Spinal cord (tissue), 10 donors: ENCODE results near the gene HERC3. TPM values are rescaled to one million over a fixed set of nuclear protein-coding genes. Genes with fewer than 3 reads are reported as not detected.

Experiments used
- DNase-seq, 6 donors: peaks; one replicate each; pipeline versions ENCODE4 v3.0.0 to v3.0.0-alpha.2; 2013 to 2015; ENCODE audit warnings: low spot score in 6 of 6, low read depth in 4 of 6
- H3K27ac ChIP-seq: one replicate; pipeline ENCODE4 v1.5.1; 2013; ENCODE audit warnings: low read depth, low read length, control low read depth
- H3K27me3 ChIP-seq: one replicate; pipeline ENCODE4 v1.6.1; 2013; ENCODE audit warnings: low read length; ENCODE audit not compliant: control insufficient read depth, insufficient read depth
- H3K36me3 ChIP-seq: one replicate; pipeline ENCODE4 v1.6.1; 2013; ENCODE audit warnings: low read length; ENCODE audit not compliant: control insufficient read depth, insufficient read depth
- H3K4me1 ChIP-seq: one replicate; pipeline ENCODE4 v1.6.1; 2013; ENCODE audit warnings: low read length; ENCODE audit not compliant: control insufficient read depth, insufficient read depth
- H3K4me3 ChIP-seq: one replicate; pipeline ENCODE4 v1.5.1; 2013; ENCODE audit warnings: low read depth, low read length, control low read depth
- H3K9me3 ChIP-seq: one replicate; pipeline ENCODE4 v1.6.1; 2013; ENCODE audit warnings: low read length; ENCODE audit not compliant: control insufficient read depth, insufficient read depth
- WGBS: methylation state at CpG from one replicate; pipeline ENCODE4 v1.1.5; 2013; ENCODE audit warnings: missing lambda C conversion rate; ENCODE audit not compliant: insufficient coverage; 5-methylcytosine and 5-hydroxymethylcytosine counted together
- polyA plus RNA-seq, 2 donors: library from polyadenylated mRNA; unstranded; fragments of 120-200 nt; gene quantifications; one replicate each; pipeline ENCODE4 v1.2.1, GENCODE V29; 2013; ENCODE audit not compliant: insufficient read length in 2 of 2
- total RNA-seq, 2 donors: library from RNA; depleted of rRNA in 1 of 2; stranded (reverse); fragments of 120-200 nt in 1 of 2; fragments of >200 nt in 1 of 2; gene quantifications; one replicate each; pipeline versions ENCODE4 v1.2.3 to v1.2.4, GENCODE V29; 2013 to 2014
- donor health status: healthy.

HERC3 gene
- total and polyA plus RNA-seq, 4 donors = 20.1 to 45.8 (median 24.8) TPM

DNA sequence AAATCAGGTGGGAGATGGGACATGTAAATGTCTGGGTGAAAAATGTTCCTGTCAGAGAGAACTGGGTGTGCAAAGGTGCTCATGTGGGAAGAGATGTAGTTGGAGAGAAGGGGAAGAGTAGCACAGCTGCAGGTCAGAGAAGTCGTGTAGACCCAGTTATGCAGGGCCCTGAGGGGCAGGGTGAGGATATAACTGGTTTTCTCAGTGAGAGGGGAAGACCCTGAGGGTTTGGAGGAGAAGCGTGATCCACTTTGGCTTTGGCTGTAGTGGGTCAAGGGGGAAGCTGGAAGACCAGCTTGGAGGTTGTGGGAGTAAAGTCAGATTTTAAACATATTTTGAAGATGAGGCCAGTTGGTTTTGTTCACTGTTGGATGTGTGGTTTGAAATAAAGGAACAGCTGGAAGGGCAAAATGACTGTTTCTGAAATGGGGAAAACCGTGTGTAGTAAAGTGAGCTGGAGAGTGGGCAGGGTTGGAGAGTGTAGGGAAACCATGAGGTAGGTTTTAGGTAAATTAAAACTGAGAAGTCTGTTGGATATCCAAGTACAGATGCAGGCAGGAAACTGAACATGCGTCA, 61.2 kb downstream of the HERC3 start:
- 85% methylated on average over 4 of the region's 4 CpGs for WGBS
- H3K4me1 ChIP-seq = peaks cover 6% of the 10 kb centered on the region

DNA sequence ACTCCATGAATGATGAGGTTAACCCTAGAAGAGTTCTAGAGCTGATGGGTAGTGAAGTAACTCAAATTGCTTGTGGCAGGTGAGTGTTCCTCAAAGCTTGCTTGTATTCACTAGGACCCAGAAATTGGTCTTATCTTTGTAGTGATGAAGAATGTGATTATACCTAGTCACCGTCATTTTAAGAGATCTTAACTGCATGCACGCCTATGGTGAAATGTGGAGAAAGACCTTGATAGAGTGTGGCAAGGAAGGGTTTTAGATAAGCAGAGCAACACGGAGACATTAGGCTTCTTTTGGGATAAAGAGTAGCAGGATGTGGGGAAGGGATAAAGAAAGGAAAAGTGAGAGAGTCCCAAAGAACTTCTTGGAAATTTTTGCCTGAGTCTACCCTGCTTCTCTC, 62.9 kb downstream of the HERC3 start:
- DNase-seq = no peak
- H3K36me3 ChIP-seq = no peaks in the 10 kb centered on the region
- H3K27ac ChIP-seq = no peak overlapping the region
- no peaks in the 10 kb centered on the region for H3K27me3 ChIP-seq
- H3K4me1 ChIP-seq = peaks cover 3% of the 10 kb centered on the region
- WGBS = 82% methylated on average over 3 of the region's 3 CpGs
- no peaks in the 10 kb centered on the region for H3K9me3 ChIP-seq
- H3K4me3 ChIP-seq = no peak overlapping the region

More for the DNA sequence above, 61.2 kb downstream of the HERC3 start:
- no peaks in the 10 kb centered on the region for H3K9me3 ChIP-seq
- no peaks in the 10 kb centered on the region for H3K36me3 ChIP-seq
- H3K4me3 ChIP-seq = no peak overlapping the region
- H3K27me3 ChIP-seq = no peaks in the 10 kb centered on the region
- no peak overlapping the region for H3K27ac ChIP-seq
- DNase-seq = no peak

DNA sequence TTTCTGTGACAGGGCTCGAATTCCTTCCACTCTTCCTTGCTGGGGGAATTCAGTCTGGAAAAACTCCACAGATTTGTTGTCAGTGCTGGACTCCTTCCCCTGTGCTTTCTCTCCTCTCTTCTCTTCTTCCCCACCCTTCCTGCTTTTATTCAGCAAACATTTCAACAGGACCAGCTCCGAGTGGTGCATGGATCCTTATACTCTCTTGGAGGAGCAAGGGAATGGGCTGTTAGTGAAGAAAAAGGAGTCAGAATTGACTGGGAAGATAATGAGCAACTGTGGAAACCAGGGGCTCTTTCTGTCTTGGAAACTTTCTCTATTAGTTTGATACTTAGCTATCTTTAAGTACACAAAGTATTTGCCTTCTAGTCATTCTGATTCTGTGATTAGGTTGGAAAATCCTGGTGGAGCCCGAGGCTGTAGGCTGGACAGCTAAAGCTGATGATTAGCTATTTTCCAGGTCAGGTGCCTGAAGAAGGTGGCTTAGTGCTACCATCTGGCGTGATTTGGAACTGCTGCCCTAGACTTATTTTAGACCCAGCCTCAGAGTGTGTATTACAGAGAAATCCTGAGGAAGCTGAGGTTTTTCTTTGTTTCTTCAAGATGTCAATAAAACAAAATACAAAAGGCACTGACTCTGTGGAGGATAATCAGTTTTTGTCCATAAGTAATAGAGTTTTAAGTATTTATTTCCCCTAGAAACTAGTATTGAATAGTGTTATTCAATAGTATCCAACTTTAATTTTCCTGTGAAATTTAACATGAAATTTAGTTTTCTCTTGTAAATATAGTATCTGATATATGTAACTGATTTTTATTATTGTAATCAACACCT, 67.0 kb downstream of the HERC3 start:
- peak; percentile 13 to 69 (median 25) for DNase-seq
- Histone ChIP-seq H3K36me3 (no peaks in the 10 kb centered on the region), H3K4me3 (no peak overlapping the region), H3K4me1 (peaks cover 3% of the 10 kb centered on the region), H3K27ac (no peak overlapping the region), H3K27me3 (no peaks in the 10 kb centered on the region), H3K9me3 (no peaks in the 10 kb centered on the region)
- WGBS = 21% methylated on average over 2 of the region's 4 CpGs

DNA sequence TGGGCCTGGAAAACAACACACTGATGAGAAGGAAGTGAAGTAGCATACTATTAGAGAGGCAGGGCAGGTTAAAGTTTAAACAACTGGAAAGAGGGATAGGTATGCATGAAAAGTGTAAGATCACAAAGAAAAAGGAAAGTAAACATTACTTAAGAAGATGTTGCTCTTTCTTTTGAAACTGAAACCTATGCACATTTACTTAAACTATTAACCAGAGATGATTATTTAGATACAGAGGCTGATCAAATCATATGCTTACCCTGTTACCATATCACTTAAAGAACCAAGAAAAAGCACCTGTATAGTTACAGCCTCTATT, 67.6 kb downstream of the HERC3 start:
- H3K36me3 ChIP-seq = no peaks in the 10 kb centered on the region
- H3K4me3 ChIP-seq = no peak overlapping the region
- H3K4me1 ChIP-seq = peaks cover 3% of the 10 kb centered on the region
- no peaks in the 10 kb centered on the region for H3K27me3 ChIP-seq
- no peak for DNase-seq
- H3K27ac ChIP-seq = no peak overlapping the region
- no peaks in the 10 kb centered on the region for H3K9me3 ChIP-seq

DNA sequence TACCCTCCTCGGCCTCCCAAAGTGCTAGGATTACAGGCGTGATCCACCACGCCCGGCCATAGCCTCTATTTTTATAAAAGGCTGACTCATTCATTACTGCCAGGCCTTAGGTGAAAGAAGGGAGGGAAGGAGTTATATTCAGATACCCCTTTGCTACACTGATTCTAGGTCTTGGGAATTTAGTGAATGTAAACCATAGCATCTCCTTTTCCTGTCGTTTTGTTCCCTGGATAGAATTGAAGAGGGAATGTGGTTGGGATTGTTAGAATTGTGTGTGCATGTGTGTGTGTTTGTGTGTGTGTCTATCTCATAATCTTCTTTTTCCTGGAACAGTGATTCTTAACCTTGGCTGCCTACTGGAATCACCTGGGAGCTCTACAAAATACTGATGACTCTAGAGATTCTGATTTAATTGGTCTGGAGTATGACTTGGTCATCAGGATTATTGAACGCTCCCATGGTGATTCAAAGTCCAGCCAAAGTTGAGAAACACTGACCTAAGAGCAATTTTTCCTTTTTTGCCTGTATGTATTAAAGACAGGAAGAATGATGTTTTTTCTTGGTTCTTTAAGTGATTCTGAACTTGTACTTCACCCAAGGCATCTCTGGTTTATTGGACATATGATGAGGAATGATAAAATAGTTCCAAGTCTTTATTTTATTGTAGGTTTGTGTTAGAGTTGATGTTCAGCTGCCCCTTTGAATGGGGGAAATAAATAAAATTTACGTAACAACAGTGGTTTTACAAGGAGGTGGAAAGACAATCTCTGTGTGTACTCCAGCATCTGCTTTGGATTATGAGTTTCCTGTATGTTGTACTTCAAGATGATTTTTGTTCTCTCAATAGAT, 68.4 kb downstream of the HERC3 start:
- Histone ChIP-seq H3K9me3 (no peaks in the 10 kb centered on the region), H3K27ac (no peak overlapping the region), H3K36me3 (no peaks in the 10 kb centered on the region), H3K27me3 (no peaks in the 10 kb centered on the region), H3K4me1 (peaks cover 3% of the 10 kb centered on the region), H3K4me3 (no peak overlapping the region)
- WGBS = 100% methylated on average over 1 of the region's 7 CpGs
- DNase-seq = no peak

DNA sequence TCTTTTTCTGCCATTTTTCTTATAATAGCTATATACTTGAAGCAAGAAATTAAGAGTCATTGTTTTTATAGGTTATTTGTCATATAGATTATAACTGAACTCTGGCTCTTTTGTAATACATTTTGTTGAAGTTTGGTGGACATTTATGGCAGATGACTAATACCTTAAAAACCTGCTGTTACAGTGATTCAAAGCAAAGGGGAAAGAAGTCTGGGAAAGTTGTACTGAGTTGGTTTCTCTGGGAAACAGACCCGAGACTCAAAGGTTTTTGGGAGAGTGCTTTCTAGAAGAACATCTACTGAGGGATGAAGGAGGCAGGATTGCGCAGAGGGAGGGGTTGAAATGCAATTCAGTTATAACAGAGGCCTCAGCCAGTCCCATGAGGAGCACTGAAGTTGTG, 69.5 kb downstream of the HERC3 start:
- DNase-seq = no peak
- Histone ChIP-seq H3K4me3 (no peak overlapping the region), H3K9me3 (no peaks in the 10 kb centered on the region), H3K36me3 (no peaks in the 10 kb centered on the region), H3K4me1 (peaks cover 3% of the 10 kb centered on the region), H3K27ac (no peak overlapping the region), H3K27me3 (no peaks in the 10 kb centered on the region)
- WGBS = 100% methylated on average over 2 of the region's 2 CpGs

DNA sequence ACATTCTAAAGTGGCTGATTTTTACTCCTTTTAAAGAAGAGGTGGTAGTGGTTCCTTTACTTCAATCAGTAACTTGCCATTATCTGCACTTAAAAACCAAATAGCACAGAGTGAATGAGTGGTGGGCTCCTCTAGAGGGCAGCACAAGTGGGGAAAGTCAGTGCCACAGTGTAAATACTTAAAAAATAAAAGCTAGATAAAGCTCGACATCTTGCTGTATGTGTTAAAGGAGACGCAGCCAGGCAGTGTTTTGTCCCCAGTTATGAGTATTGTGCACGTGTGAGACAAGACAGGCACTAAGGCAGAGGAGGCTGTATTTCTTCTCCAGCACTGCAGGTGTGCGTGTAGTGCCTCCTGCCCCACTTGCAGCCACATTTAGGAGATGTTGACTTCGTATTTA, 80.7 kb downstream of the HERC3 start:
- no peak overlapping the region for H3K27ac ChIP-seq
- no peaks in the 10 kb centered on the region for H3K9me3 ChIP-seq
- H3K27me3 ChIP-seq = no peaks in the 10 kb centered on the region
- 51% methylated on average over 4 of the region's 5 CpGs for WGBS
- no peak overlapping the region for H3K4me3 ChIP-seq
- peaks cover 11% of the 10 kb centered on the region for H3K36me3 ChIP-seq
- peak in 3 of 6 donors; percentile 13 to 75 (median 67) for DNase-seq
- no peaks in the 10 kb centered on the region for H3K4me1 ChIP-seq

DNA sequence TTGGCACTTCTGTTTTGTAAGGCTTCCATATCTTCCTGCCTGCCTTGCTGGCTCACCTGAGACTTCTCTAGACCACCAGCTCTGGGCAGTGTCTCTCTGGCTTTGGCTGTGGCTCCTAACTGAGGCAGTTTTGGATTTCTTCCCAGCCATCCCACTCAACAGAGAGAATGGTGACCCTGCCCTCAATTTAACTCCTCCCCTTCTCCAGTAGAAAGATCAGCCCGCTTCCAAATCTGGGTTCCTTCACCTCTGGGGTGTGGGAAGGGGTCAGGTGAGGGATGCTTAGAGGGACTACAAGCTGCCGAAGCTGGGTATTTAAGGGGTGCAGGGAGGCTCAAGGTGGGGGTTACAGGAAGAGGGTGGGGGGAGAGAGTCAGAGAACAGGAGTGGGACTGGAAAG, 81.6 kb downstream of the HERC3 start:
- Histone ChIP-seq H3K4me1 (no peaks in the 10 kb centered on the region), H3K36me3 (peaks cover 11% of the 10 kb centered on the region), H3K9me3 (no peaks in the 10 kb centered on the region), H3K27ac (no peak overlapping the region), H3K4me3 (no peak overlapping the region), H3K27me3 (no peaks in the 10 kb centered on the region)
- no peak for DNase-seq
- WGBS = 100% methylated on average over 1 of the region's 2 CpGs

DNA sequence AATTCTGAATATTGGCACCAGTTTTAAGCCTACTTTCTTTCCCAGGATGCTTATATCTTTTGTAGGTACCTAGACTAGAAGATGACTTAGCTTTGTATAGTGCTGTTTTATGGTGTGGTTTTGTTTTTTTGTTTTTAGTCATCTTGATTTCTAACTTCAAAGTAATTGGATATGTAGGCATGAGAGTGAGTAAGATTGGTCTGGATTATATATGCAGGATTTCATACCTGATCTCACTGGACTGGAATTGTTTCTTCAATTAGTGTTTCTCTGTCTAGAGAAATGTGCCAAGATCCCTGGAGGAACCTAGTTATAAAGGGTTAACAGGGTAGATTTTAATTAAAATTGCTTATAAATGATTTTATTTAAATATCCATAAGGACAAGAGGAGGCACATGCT, 82.3 kb downstream of the HERC3 start:
- no peaks in the 10 kb centered on the region for H3K9me3 ChIP-seq
- no peak overlapping the region for H3K4me3 ChIP-seq
- H3K36me3 ChIP-seq = peaks cover 13% of the 10 kb centered on the region
- DNase-seq = no peak
- no peaks in the 10 kb centered on the region for H3K27me3 ChIP-seq
- no peaks in the 10 kb centered on the region for H3K4me1 ChIP-seq
- no peak overlapping the region for H3K27ac ChIP-seq
